GM18867 (cell line): ENCODE results near the gene NUP107.

Source experiments
- ATAC-seq: cut with Tn5 transposase; IDR thresholded peaks from one replicate; pipeline ENCODE4 v1.9.1; 2021; ENCODE audit warnings: mild to moderate bottlenecking, moderate library complexity; ENCODE audit not compliant: unreplicated experiment

Gene NUP107

GRCh38 chr12:68739891-68740290, 53.1 kb downstream of the NUP107 start:
- no peak for ATAC-seq

GRCh38 chr12:68743356-68743755, 56.6 kb downstream of the NUP107 start:
- ATAC-seq = no peak

DNA sequence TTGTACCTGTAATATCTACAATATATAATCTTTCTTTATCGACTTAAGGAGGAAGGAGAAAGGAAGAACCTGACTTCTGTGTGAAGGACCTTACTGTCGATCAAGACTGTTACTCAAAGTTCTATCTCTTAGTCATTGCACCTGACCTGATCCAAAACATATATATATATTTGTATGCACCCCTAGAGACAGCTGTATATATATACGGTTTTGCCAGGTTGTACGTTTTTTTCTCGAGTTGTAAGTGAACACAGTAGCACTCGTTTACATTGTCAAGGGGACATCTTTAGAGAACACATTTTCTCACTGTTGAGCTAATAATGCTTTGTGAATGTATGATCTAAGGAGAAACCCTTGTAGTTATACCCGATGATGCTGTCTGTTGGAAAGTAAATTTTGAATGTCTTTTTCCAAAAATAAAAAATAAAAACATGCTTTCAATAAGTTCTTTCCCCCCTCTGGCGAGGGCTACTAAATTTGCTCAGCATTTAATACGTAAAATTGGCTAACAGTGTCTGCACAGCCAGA, 58.7 kb downstream of the NUP107 start:
- peak; percentile 4 for ATAC-seq

DNA sequence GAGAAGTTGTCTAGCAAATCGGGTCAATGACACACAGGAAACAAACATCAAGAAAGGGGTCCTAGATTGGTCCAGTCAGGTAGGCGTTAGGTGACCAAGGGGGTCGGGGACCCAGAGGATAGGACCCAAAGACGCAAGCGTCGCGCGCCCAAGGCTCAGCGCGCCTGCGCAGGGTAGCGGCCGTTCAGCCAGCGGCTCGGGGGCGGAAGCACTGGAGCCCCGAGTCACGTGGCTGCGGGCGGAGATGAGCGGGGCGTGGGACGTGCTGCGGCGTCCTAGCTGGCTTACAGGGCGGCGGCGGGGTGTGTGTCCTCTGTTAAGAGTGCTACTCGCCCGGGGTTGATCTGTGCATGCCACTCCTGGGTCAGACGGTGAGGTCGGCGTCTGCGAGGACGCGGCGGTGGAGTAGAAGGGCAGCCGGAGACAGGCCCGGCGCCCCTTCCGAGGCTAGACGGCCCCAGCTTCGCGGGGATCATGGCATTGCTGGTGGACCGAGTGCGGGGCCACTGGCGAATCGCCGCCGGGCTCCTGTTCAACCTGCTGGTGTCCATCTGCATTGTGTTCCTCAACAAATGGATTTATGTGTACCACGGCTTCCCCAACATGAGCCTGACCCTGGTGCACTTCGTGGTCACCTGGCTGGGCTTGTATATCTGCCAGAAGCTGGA, 59.3 kb downstream of the NUP107 start, which contains the start of gene SLC35E3:
Gene SLC35E3, plus strand, starts transcription at position 273 of the 668 bp plus-strand sequence. Its CDS starts 202 bp downstream, at position 475.
- peak; percentile 98 for ATAC-seq

GRCh38 chr12:68746572-68747180, 59.9 kb downstream of the NUP107 start:
- peak; percentile 34 for ATAC-seq

- no peak for ATAC-seq
Observed at GRCh38 chr12:68749443-68749842, 62.7 kb downstream of the NUP107 start.

GRCh38 chr12:68749861-68750260, 63.1 kb downstream of the NUP107 start:
- no peak for ATAC-seq

DNA sequence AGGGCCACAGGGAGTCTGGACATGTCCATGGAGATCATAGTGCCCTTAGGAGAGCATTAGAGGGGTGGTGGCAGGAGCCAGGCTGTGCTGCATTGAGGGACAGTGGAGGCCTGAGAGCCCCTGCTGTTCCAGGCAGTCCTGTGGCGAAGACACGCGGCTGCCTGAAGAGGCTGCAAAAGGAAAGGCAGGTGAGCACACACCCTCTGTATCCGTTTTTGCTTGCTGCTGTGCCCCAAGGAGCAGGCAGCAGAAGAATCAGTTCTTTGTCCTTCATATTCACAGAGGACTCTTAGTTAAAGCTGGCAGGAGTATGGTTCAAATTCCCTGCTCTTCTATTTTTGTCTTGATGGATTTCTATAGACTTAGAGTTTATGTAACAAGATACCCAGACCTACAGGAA, 63.7 kb downstream of the NUP107 start:
- ATAC-seq = no peak

DNA sequence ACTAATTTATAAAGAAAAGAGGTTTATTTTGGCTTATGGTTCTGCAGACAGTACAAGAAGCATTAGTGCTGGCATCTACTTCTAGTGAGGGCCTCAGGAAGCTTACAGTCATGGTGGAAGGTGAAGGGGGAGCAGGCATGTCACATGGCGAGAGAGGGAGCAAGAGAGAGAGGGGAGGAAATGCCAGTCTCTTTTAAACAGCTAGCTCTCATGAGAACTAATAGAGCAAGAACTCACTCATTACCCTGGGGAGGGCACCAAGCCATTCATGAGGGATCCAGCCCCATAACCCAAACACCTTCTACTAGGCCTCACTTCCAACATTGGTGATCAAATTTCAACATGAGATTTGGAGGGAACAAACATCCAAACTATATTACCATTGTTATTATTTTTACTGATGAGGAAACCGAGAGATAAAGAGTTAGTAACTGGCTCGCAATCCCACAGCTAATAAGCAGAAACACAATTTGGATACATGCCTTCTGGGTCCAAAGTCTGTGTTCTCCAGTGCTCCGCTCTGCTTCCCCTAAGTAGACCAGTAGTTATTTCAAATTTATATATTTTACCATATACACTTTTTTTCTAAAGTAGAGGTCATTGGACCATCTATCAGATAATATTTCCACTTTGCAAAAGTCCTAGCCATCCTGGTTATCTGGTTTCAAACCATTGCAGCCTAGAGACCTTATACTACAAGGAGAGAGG, 68.9 kb downstream of the NUP107 start:
- ATAC-seq = no peak

- ATAC-seq = no peak
Observed at GRCh38 chr12:68759852-68760251, 73.1 kb downstream of the NUP107 start.

- no peak for ATAC-seq
Observed at GRCh38 chr12:68760806-68761441, 74.1 kb downstream of the NUP107 start.

GRCh38 chr12:68761442-68761812, 74.6 kb downstream of the NUP107 start:
- no peak for ATAC-seq

- no peak for ATAC-seq
Observed at GRCh38 chr12:68761901-68762630, 75.3 kb downstream of the NUP107 start.

- no peak for ATAC-seq
Observed at GRCh38 chr12:68762691-68763090, 75.9 kb downstream of the NUP107 start.

DNA sequence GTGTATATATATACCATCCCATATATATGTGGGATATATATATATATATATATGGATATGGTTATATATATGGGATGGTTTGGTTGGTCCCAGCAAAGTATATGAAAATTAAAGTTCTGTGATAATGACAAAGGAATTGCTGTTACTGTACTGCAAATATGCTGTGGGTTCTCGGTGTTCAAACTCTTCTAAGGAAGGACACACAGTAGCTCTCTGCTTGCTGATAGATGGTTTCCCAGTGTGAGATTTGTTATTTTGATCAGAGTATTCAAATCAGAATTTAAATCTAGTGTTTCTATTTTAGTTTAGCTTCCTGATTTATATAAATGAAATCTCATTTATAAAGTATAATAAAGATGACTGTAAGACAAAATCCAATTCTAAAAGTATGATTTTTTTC, 78.9 kb downstream of the NUP107 start:
- no peak for ATAC-seq

GRCh38 chr12:68766646-68767045, 79.9 kb downstream of the NUP107 start:
- no peak for ATAC-seq

- ATAC-seq = no peak
Observed at GRCh38 chr12:68767191-68767590, 80.4 kb downstream of the NUP107 start.

DNA sequence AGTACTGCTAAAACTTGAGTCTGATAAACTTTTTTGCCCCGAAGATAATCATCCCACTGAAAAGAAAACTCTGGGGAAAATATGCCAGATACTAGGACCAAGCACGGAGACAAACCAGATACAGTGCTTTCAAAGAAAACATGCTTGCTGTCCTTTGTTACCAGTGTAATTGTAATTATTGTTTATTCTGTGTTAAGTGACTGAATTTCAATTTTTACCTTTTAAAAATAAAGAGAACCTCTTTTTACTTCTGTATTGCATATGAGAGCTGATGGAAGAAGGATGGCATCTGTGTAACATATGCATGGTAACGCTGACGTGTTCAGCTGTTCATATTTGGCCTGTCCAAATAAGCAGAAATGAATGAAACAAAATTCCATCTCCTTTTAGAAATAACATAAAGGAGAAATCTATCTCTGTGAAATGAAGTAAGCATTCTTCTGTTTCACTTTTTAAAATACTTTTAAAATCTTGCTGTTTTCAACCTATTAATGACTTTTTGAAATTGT, 81.7 kb downstream of the NUP107 start:
- no peak for ATAC-seq

GRCh38 chr12:68769941-68770340, 83.2 kb downstream of the NUP107 start:
- no peak for ATAC-seq

DNA sequence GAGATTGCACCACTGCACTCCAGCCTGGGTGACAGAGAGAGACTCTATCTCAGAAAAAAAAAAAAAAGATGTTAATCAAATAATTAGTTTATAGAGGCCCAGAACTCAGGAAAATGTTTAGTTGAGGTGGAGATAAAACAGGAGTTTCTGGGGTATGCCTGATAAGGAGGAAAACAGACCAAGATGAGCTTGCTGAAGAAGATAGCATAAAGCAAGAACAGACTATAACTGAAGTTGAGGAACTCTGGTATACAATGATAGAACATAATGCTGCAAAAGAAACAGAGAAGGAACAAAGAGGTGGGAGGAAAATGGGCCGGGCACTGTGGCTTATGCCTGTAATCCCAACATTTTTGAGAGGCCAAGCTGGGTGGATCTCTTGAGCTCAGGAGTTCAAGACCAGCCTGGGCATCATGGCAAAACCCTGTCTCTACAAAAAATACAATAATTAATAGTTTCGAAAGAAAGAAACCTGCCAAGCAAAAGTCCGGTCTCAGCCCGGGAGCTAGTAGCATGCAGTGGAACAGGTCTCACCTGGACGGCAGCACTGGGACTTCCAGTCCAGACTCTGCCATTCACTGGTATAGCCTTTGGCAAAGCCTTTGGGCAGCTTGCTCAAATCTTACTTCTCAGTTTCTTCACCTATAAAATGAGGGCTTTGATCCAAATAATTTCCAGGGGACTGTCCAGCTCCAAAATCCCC, 84.6 kb downstream of the NUP107 start:
- ATAC-seq = no peak
